Skeletal muscle cell (primary cell): ENCODE results near the gene USF3.
A peak's percentile ranks its signal among the peaks of the same experiment; 100 is the strongest.

ENCODE experiments used
- DNase-seq: peaks from one replicate; pipeline ENCODE4 v3.0.0-alpha.2; 2010; ENCODE audit warnings: low read depth
- H3K4me3 ChIP-seq: 2 replicates; pipeline ENCODE4 v1.5.1; 2011; ENCODE audit warnings: low read depth, mild to moderate bottlenecking, control low read depth, low read length, moderate library complexity

USF3 gene

GRCh38 chr3:113695786-113696645 is at the start of gene USF3:
USF3 (minus strand) TSS chr3:113696642; CDS start chr3:113674878, 21,764 bp downstream.
- DNase-seq = no peak
- peak within 1 kb of the TSS; percentile 79 for H3K4me3 ChIP-seq

GRCh38 chr3:113745756-113746547 is 49.5 kb upstream of the USF3 start, which contains the start of gene NAA50:
NAA50 (minus strand) TSS chr3:113746249; CDS start chr3:113745949, 300 bp downstream.
- H3K4me3 ChIP-seq = peak within 1 kb of the TSS; percentile 65
- DNase-seq = peak; percentile 86

- DNase-seq = peak; percentile 69
- peak overlapping the region; percentile 65 for H3K4me3 ChIP-seq
These were observed 48.7 kb upstream of the USF3 start for GRCh38 chr3:113744941-113745755.

- H3K4me3 ChIP-seq = no peak overlapping the region
- no peak for DNase-seq
These were observed 46.7 kb upstream of the USF3 start for GRCh38 chr3:113743006-113743630.

GRCh38 chr3:113741620-113742019 is 45.2 kb upstream of the USF3 start:
- DNase-seq = no peak
- no peak overlapping the region for H3K4me3 ChIP-seq

GRCh38 chr3:113741086-113741485 is 44.6 kb upstream of the USF3 start:
- DNase-seq = no peak
- no peak overlapping the region for H3K4me3 ChIP-seq

GRCh38 chr3:113736548-113737089 is 40.2 kb upstream of the USF3 start:
- DNase-seq = no peak
- no peak overlapping the region for H3K4me3 ChIP-seq

- no peak for DNase-seq
- no peak overlapping the region for H3K4me3 ChIP-seq
These were observed 35.3 kb upstream of the USF3 start for GRCh38 chr3:113731694-113732093.

GRCh38 chr3:113730550-113730949 is 34.1 kb upstream of the USF3 start:
- H3K4me3 ChIP-seq = no peak overlapping the region
- DNase-seq = no peak

GRCh38 chr3:113728661-113729060 is 32.2 kb upstream of the USF3 start:
- DNase-seq = no peak
- H3K4me3 ChIP-seq = no peak overlapping the region

GRCh38 chr3:113721636-113722035 is 25.2 kb upstream of the USF3 start:
- H3K4me3 ChIP-seq = no peak overlapping the region
- DNase-seq = no peak

- no peak for DNase-seq
- H3K4me3 ChIP-seq = no peak overlapping the region
These were observed 23.3 kb upstream of the USF3 start for GRCh38 chr3:113719758-113720157.

GRCh38 chr3:113719294-113719693 is 22.9 kb upstream of the USF3 start:
- DNase-seq = no peak
- H3K4me3 ChIP-seq = no peak overlapping the region

- no peak for DNase-seq
- H3K4me3 ChIP-seq = no peak overlapping the region
These were observed 21.4 kb upstream of the USF3 start for GRCh38 chr3:113717818-113718217.

- H3K4me3 ChIP-seq = no peak overlapping the region
- no peak for DNase-seq
These were observed 20.9 kb upstream of the USF3 start for GRCh38 chr3:113717308-113717707.

GRCh38 chr3:113714702-113715101 is 18.3 kb upstream of the USF3 start:
- DNase-seq = no peak
- no peak overlapping the region for H3K4me3 ChIP-seq

- H3K4me3 ChIP-seq = no peak overlapping the region
- no peak for DNase-seq
These were observed 15.7 kb upstream of the USF3 start for GRCh38 chr3:113712129-113712528.

- no peak for DNase-seq
- H3K4me3 ChIP-seq = no peak overlapping the region
These were observed 11.4 kb upstream of the USF3 start for GRCh38 chr3:113707835-113708234.

GRCh38 chr3:113698956-113699355 is 2.5 kb upstream of the USF3 start:
- no peak for DNase-seq
- H3K4me3 ChIP-seq = peak overlapping the region; percentile 12
